K562 (cell line): ENCODE measurements around the gene TOM1L2. TPM values are rescaled to one million over a fixed set of nuclear protein-coding genes. Genes with fewer than 3 reads are reported as not detected.

ENCODE experiments used
- ATAC-seq: fragments of 200-7000 bp; cut with Tn5 transposase; 3 replicates; pipeline ENCODE4 v1.9.1; 2020; ENCODE audit warnings: moderate library complexity
- BruUV-seq: library from RNA; stranded (reverse); fragments of 400-500 nt; replicated peaks from 2 replicates; lab custom pipeline; 2021; lab: Mats Ljungman, UMichigan
- CTCF ChIA-PET: fragments of 300-600 bp; formaldehyde crosslinking; extraction: SDS; loops from one replicate; lab custom pipeline; 2021; ENCODE audit warnings: low intra/inter-chr PET ratio; lab: Yijun Ruan, JAX
- POLR2A ChIA-PET: fragments of 300-600, 350-650 bp; sonication (Branson Sonifier 250); formaldehyde crosslinking; extraction: SDS; loops from one replicate; lab custom pipeline; 2021; ENCODE audit warnings: antibody characterized with exemption, inconsistent platforms; lab: Yijun Ruan, JAX
- DNase-seq, 4 experiments: peaks; one replicate each; pipeline versions ENCODE4 v3.0.0 to v3.0.0-alpha.2; 2011 to 2018; ENCODE audit warnings: low spot score in 3 of 4, mixed read lengths in 3 of 4; ENCODE audit errors: extremely low read depth in 1 of 4
- FAIRE-seq: peaks from 2 replicates; lab custom pipeline; 2011; peaks lifted over from hg19 to GRCh38; lab: Jason Lieb, UNC
- H2AFZ ChIP-seq: 2 replicates; pipeline ENCODE4 v1.6.0; 2011; ENCODE audit warnings: low read depth, low read length, control low read depth, inconsistent platforms
- H3K27ac ChIP-seq: fragments of 200-600 bp; 3 replicates; pipeline ENCODE4 v1.8.0; 2011; ENCODE audit warnings: low read depth, mild to moderate bottlenecking, control low read depth, inconsistent platforms, low read length, moderate library complexity, mixed read lengths; ENCODE audit errors: extremely low read depth
- H3K27me3 ChIP-seq, 2 experiments: fragments of 300-600 bp in 1 of 2; 2 replicates in 1 of 2; 3 replicates in 1 of 2; pipeline versions ENCODE4 v1.6.0 to v1.8.0; 2011; ENCODE audit warnings: inconsistent platforms in 2 of 2, low read length in 2 of 2, mild to moderate bottlenecking in 1 of 2, mixed read lengths in 1 of 2, moderate library complexity in 1 of 2; ENCODE audit not compliant: control insufficient read depth in 2 of 2, insufficient read depth in 2 of 2
- H3K36me3 ChIP-seq: fragments of 300-600 bp; 3 replicates; pipeline ENCODE4 v1.8.0; 2011; ENCODE audit warnings: mild to moderate bottlenecking, low read length, inconsistent platforms; ENCODE audit not compliant: control insufficient read depth, insufficient read depth
- H3K4me1 ChIP-seq, 2 experiments: fragments of 200-600 bp in 1 of 2; replicated peaks in 1 of 2; 2 replicates in 1 of 2; 3 replicates in 1 of 2; pipeline versions ENCODE4 v1.5.1 to v1.8.0; 2011; ENCODE audit warnings: inconsistent platforms in 2 of 2, low read length in 2 of 2, mild to moderate bottlenecking in 1 of 2, mixed read lengths in 1 of 2, moderate library complexity in 1 of 2; ENCODE audit not compliant: control insufficient read depth in 2 of 2, insufficient read depth in 2 of 2
- H3K4me2 ChIP-seq: 2 replicates; pipeline ENCODE4 v1.6.1; 2011; ENCODE audit warnings: low read length, control low read depth, inconsistent platforms, mixed read lengths; ENCODE audit not compliant: insufficient read depth
- H3K4me3 ChIP-seq: fragments of 200-600 bp; sonication (generic), shearing (Covaris generic); 2 replicates; pipeline ENCODE4 v1.5.1; 2016; ENCODE audit warnings: control low read depth, inconsistent platforms
- H3K79me2 ChIP-seq: fragments of 200-600 bp; 3 replicates; pipeline ENCODE4 v1.8.0; 2011; ENCODE audit warnings: low read length, inconsistent platforms; ENCODE audit not compliant: control insufficient read depth, insufficient read depth
- H3K9ac ChIP-seq, 2 experiments: 2 replicates each; pipeline versions ENCODE4 v1.6.0 to v1.6.1; 2011; ENCODE audit warnings: low read depth in 2 of 2, low read length in 2 of 2, control low read depth in 1 of 2, inconsistent platforms in 1 of 2, mild to moderate bottlenecking in 1 of 2, mixed read lengths in 1 of 2; ENCODE audit not compliant: insufficient read depth in 1 of 2
- H3K9me1 ChIP-seq: one replicate; pipeline ENCODE4 v1.6.0; 2011; ENCODE audit warnings: inconsistent platforms, mild to moderate bottlenecking, low read length, moderate library complexity; ENCODE audit not compliant: control insufficient read depth, insufficient read depth
- H3K9me3 ChIP-seq: replicated peaks from 2 replicates; pipeline ENCODE4 v1.5.1; 2011; ENCODE audit warnings: low read depth, low read length, inconsistent platforms; ENCODE audit not compliant: control insufficient read depth, insufficient read depth
- H4K20me1 ChIP-seq: replicated peaks from 2 replicates; pipeline ENCODE4 v1.6.1; 2011; ENCODE audit warnings: low read length, inconsistent platforms, mixed read lengths; ENCODE audit not compliant: control insufficient read depth, insufficient read depth
- ARID2 ChIP-seq: fragments of 450-650 bp; IDR thresholded peaks from 2 replicates; pipeline ENCODE4 v1.6.1; 2017; ENCODE audit warnings: antibody characterized with exemption, mild to moderate bottlenecking
- BHLHE40 ChIP-seq: IDR thresholded peaks from 2 replicates; pipeline ENCODE4 v1.6.1; 2011; ENCODE audit warnings: low read length, improper control_type of control experiment
- PKNOX1 ChIP-seq: fragments of 450-650 bp; IDR thresholded peaks from 2 replicates; pipeline ENCODE4 v1.6.1; 2016
- WGBS: fragments of 100-300 bp; shearing (Covaris generic); methylation state at CpG from one replicate; pipeline ENCODE4 v1.1.6; 2016; ENCODE audit warnings: low coverage, mixed read lengths; ENCODE audit not compliant: insufficient coverage; ENCODE audit errors: missing lambda C conversion rate; 5-methylcytosine and 5-hydroxymethylcytosine counted together
- in situ Hi-C: fragments of 300-500 bp; cut with MboI; formaldehyde crosslinking; loops from 4 replicates; pipeline ENCODE4 v1.15.0; 2018; ENCODE audit warnings: inconsistent platforms, mixed read lengths
- intact Hi-C: fragments of 100-400 bp; cut with micrococcal nuclease; formaldehyde crosslinking; loops from 2 replicates; pipeline ENCODE4 v1.14.2; 2022
- polyA plus RNA-seq, 8 experiments: library from polyadenylated mRNA; depleted of rRNA in 4 of 8; stranded (reverse) in 5 of 8; unstranded in 3 of 8; fragments of >200 nt; fragmentation: Nextera tagmentation in 2 of 8; fragmentation: Illumina TruSeq in 1 of 8; extraction: Ambion mirVana in 2 of 8; extraction: Trizol in 1 of 8; gene quantifications; 2 replicates each; pipeline versions ENCODE4 v1.2.1 to v1.2.3, GENCODE V29; 2011 to 2014; ENCODE audit warnings: inconsistent platforms in 1 of 8, missing spikeins in 1 of 8
- total RNA-seq, 7 experiments: library from RNA; depleted of rRNA in 6 of 7; stranded (reverse); fragments of >200 nt in 6 of 7; fragmentation: Illumina TruSeq in 2 of 7; extraction: Trizol in 2 of 7; gene quantifications; 2 replicates each; pipeline versions ENCODE4 v1.2.1 to v1.2.3, GENCODE V29; 2011 to 2021; ENCODE audit warnings: low replicate concordance in 1 of 7

Gene TOM1L2
- total and polyA plus RNA-seq, 9 of the 15 experiments (the other 6 are each of a cell fraction or from before 2014, with no cell fraction given), result 0.07 to 6.0 (median 2.5) TPM

- peak; percentile 29; the same call in 1 of the 2 replicates for TF ChIP-seq BHLHE40
These were observed 27.3 kb upstream of the TOM1L2 start (continued) for GRCh38 chr17:17999364-18000029.

- no peak for TF ChIP-seq ARID2
- 0 out of 2 replicates have a peak, but pooled peaks have one; percentile 7 for TF ChIP-seq PKNOX1
- Histone ChIP-seq H3K9me3 (no peaks in the 10 kb centered on the region), H3K9ac (peak overlapping the region in 1 of 2 experiments; percentile 26; a peak in 1 of 4 replicates), H3K79me2 (no peaks in the 10 kb centered on the region), H2AFZ (no peak overlapping the region), H3K36me3 (no peaks in the 10 kb centered on the region), H4K20me1 (no peaks in the 10 kb centered on the region), H3K4me3 (no peak overlapping the region), H3K4me1 (peaks cover 0 to 11% of the 10 kb centered on the region in 2 experiments; a peak in 3 of 5 replicates), H3K27ac (no peak overlapping the region), H3K4me2 (no peak overlapping the region), H3K27me3 (no peaks in the 10 kb centered on the region), H3K9me1 (no peaks in the 10 kb centered on the region)
- 64% methylated on average over 8 of the region's 8 CpGs for WGBS
- no TSS peak for BruUV-seq
- POLR2A ChIA-PET, result interaction anchor here (0.6 kb wide), 1 partner anchor 24 kb away, joined by 4 read pairs; no protein-coding TSS in a partner anchor
- in situ Hi-C loops, result no loop called here
- FAIRE-seq (no peak), DNase-seq (no peak), ATAC-seq (no peak)
- CTCF ChIA-PET, result no interaction called here
- intact Hi-C loops, result no loop called here
These were observed 26.7 kb upstream of the TOM1L2 start for GRCh38 chr17:17998934-17999333.
